ENCODE measurements around the gene DERA.

- TF ChIP-seq CTCF (conservative IDR thresholded peaks at IDR 0.05) (no peak), EZH2 (IDR thresholded peaks at IDR 0.05; ENCODE audit: low read depth) (no peak)
Observed at GRCh38 chr12:15955281-15955680, 44.1 kb downstream of the DERA start.
